GM23338 (cell line): Measurements from ENCODE around the gene VPS8. TPM values are rescaled to one million over a fixed set of nuclear protein-coding genes. Genes with fewer than 3 reads are reported as not detected.

Experiments
- ATAC-seq: fragments of 200-7000 bp; cut with Tn5 transposase; 3 replicates; pipeline ENCODE4 v1.9.1; 2020
- DNase-seq: peaks from one replicate; pipeline ENCODE4 v3.0.0-alpha.2; 2015; ENCODE audit warnings: low spot score
- H2AFZ ChIP-seq: fragments of 200-600 bp; sonication (generic); 2 replicates; pipeline ENCODE4 v1.8.0; 2016; ENCODE audit warnings: antibody characterized with exemption, mild to moderate bottlenecking, moderate library complexity
- H3F3A ChIP-seq: fragments of 200-600 bp; sonication (generic); replicated peaks from 2 replicates; pipeline ENCODE4 v1.8.0; 2017; ENCODE audit warnings: antibody characterized with exemption, mixed run types, low read depth
- H3K27ac ChIP-seq: fragments of 200-600 bp; sonication (generic); 2 replicates; pipeline ENCODE4 v1.6.1; 2016; ENCODE audit warnings: low read depth
- H3K27me3 ChIP-seq: fragments of 200-600 bp; sonication (generic); 2 replicates; pipeline ENCODE4 v1.8.0; 2016; ENCODE audit warnings: mild to moderate bottlenecking, mixed run types, moderate library complexity; ENCODE audit not compliant: insufficient read depth
- H3K36me3 ChIP-seq: fragments of 200-600 bp; sonication (generic); 2 replicates; pipeline ENCODE4 v1.8.0; 2016; ENCODE audit warnings: mild to moderate bottlenecking; ENCODE audit not compliant: insufficient read depth
- H3K4me1 ChIP-seq: fragments of 200-600 bp; sonication (generic); 2 replicates; pipeline ENCODE4 v1.8.0; 2016; ENCODE audit warnings: mild to moderate bottlenecking, moderate library complexity; ENCODE audit not compliant: insufficient read depth
- H3K4me2 ChIP-seq: fragments of 200-600 bp; sonication (generic); 2 replicates; pipeline ENCODE4 v1.7.1; 2017; ENCODE audit warnings: mixed run types
- H3K4me3 ChIP-seq: fragments of 200-600 bp; sonication (generic); 2 replicates; pipeline ENCODE4 v1.6.1; 2016; ENCODE audit warnings: mixed run types
- H3K79me2 ChIP-seq: fragments of 200-600 bp; sonication (generic); replicated peaks from 2 replicates; pipeline ENCODE4 v1.8.0; 2017; ENCODE audit warnings: mild to moderate bottlenecking; ENCODE audit not compliant: insufficient read depth
- H3K9me2 ChIP-seq: fragments of 200-600 bp; sonication (generic); 2 replicates; pipeline ENCODE4 v1.8.0; 2017; ENCODE audit not compliant: insufficient read depth
- H4K20me1 ChIP-seq: fragments of 200-600 bp; sonication (generic); replicated peaks from 2 replicates; pipeline ENCODE4 v1.8.0; 2017; ENCODE audit warnings: mild to moderate bottlenecking; ENCODE audit not compliant: insufficient read depth
- H3K27ac Mint-ChIP-seq: 2 replicates; pipeline ENCODE4 v1.8.0; 2020; ENCODE audit warnings: inconsistent platforms, mild to moderate bottlenecking, moderate library complexity, mixed read lengths
- H3K27me3 Mint-ChIP-seq: 3 replicates; pipeline ENCODE4 v1.8.0; 2022; ENCODE audit warnings: low read depth, mild to moderate bottlenecking, moderate library complexity, mixed read lengths, inconsistent platforms; ENCODE audit not compliant: insufficient read depth, poor library complexity
- H3K36me3 Mint-ChIP-seq: 3 replicates; pipeline ENCODE4 v1.8.0; 2021; ENCODE audit warnings: low read depth, mild to moderate bottlenecking, inconsistent platforms, moderate library complexity, mixed read lengths
- H3K4me1 Mint-ChIP-seq: 3 replicates; pipeline ENCODE4 v1.8.0; 2020; ENCODE audit warnings: mild to moderate bottlenecking, inconsistent platforms, mixed read lengths
- H3K4me3 Mint-ChIP-seq: 3 replicates; pipeline ENCODE4 v1.8.0; 2021; ENCODE audit warnings: moderate library complexity, mild to moderate bottlenecking, inconsistent platforms, mixed read lengths
- H3K9me3 Mint-ChIP-seq: 3 replicates; pipeline ENCODE4 v1.8.0; 2020; ENCODE audit warnings: moderate library complexity, mild to moderate bottlenecking, inconsistent platforms, mixed read lengths
- CREB1 ChIP-seq: fragments of 250-450 bp; sonication (Bioruptor Pico); IDR thresholded peaks from 2 replicates; pipeline ENCODE4 v1.5.0; 2020; ENCODE audit warnings: low read depth, mild to moderate bottlenecking, moderate library complexity
- ETS1 ChIP-seq: IDR thresholded peaks from 2 replicates; pipeline ENCODE4 v1.6.1; 2016; ENCODE audit warnings: antibody characterized with exemption
- EZH2phosphoT487 ChIP-seq: fragments of 200-600 bp; sonication (generic); IDR thresholded peaks from one replicate; pipeline ENCODE4 v1.8.1; 2018; ENCODE audit warnings: antibody characterized with exemption; ENCODE audit not compliant: unreplicated experiment
- NANOG ChIP-seq: IDR thresholded peaks from 2 replicates; pipeline ENCODE4 v1.6.1; 2016; ENCODE audit warnings: antibody characterized with exemption, borderline replicate concordance
- ZNF114 ChIP-seq: fragments of 250-450 bp; sonication (Bioruptor Pico); IDR thresholded peaks from 2 replicates; pipeline ENCODE4 v1.5.0; 2020; ENCODE audit warnings: mild to moderate bottlenecking, moderate library complexity
- ZNF462 ChIP-seq: fragments of 250-450 bp; sonication (Bioruptor Pico); IDR thresholded peaks from 2 replicates; pipeline ENCODE4 v1.5.0; 2020; ENCODE audit warnings: mild to moderate bottlenecking, moderate library complexity
- polyA plus RNA-seq: library from polyadenylated mRNA; unstranded; fragments of >200 nt; fragmentation: Nextera tagmentation; extraction: Ambion mirVana; gene quantifications from 2 replicates; pipeline ENCODE4 v1.2.1, GENCODE V29; 2016
- total RNA-seq: library from RNA; depleted of rRNA; stranded (reverse); fragments of >200 nt; shearing (Covaris generic); gene quantifications from 2 replicates; pipeline ENCODE4 v1.2.3, GENCODE V29; 2014

Gene VPS8
- total and polyA plus RNA-seq, 2 experiments from 2014 or later, result 17.3 to 45.5 TPM

- TF ChIP-seq ZNF462 (CRISPR knock-in tag), result no peak
- no peak for TF ChIP-seq EZH2phosphoT487
- no peak for TF ChIP-seq CREB1 (CRISPR knock-in tag)
- no peak for TF ChIP-seq ZNF114 (CRISPR knock-in tag)
Observed at GRCh38 chr3:185089343-185089742, 277.4 kb downstream of the VPS8 start (continued).

GRCh38 chr3:185089751-185090150, 277.8 kb downstream of the VPS8 start:
- Mint-ChIP-seq H3K27ac (no peak overlapping the region), H3K4me1 (peaks cover 13% of the 10 kb centered on the region; the same call in 2 of the 3 replicates), H3K9me3 (no peaks in the 10 kb centered on the region), H3K27me3 (peaks cover 4% of the 10 kb centered on the region), H3K36me3 (no peaks in the 10 kb centered on the region), H3K4me3 (no peak overlapping the region)
- H2AFZ ChIP-seq, result no peak overlapping the region
- H3K27ac ChIP-seq, result no peak overlapping the region
- peaks cover 10% of the 10 kb centered on the region; the same call in 1 of the 2 replicates for H3K4me1 ChIP-seq
- no peaks in the 10 kb centered on the region for H4K20me1 ChIP-seq
- H3K4me3 ChIP-seq, result no peak overlapping the region
- H3F3A ChIP-seq, result no peaks in the 10 kb centered on the region
- H3K36me3 ChIP-seq, result no peaks in the 10 kb centered on the region
- no peaks in the 10 kb centered on the region for H3K79me2 ChIP-seq
- no peaks in the 10 kb centered on the region for H3K9me2 ChIP-seq
- ATAC-seq (no peak), DNase-seq (no peak)
- no peak overlapping the region for H3K4me2 ChIP-seq
- H3K27me3 ChIP-seq, result no peaks in the 10 kb centered on the region
- TF ChIP-seq NANOG (no peak), ETS1 (no peak), ZNF462 (CRISPR knock-in tag) (no peak), ZNF114 (CRISPR knock-in tag) (no peak), EZH2phosphoT487 (no peak)
